ENCODE data around the gene ZCCHC10. TPM values are rescaled to one million over a fixed set of nuclear protein-coding genes. Genes with fewer than 3 reads are reported as not detected.
"Not testable (repeated sequence)": the region's sequence is repeated elsewhere in the genome, so short reads cannot be mapped to it uniquely, and the experiment has no call there.

ZCCHC10 gene
- total RNA-seq, 4 donors from 2014 or later, result 10.1 to 22.0 (median 19.1) TPM

- TF ChIP-seq EP300 (IDR thresholded peaks at IDR 0.05) (no peak), CTCF (IDR thresholded peaks at IDR 0.05) (no peak), POLR2A (IDR thresholded peaks at IDR 0.05) (no peak), POLR2AphosphoS5 (IDR thresholded peaks at IDR 0.05) (no peak)
- Histone ChIP-seq H3K9me3 (no peaks in the 10 kb centered on the region), H3K27ac (peak overlapping the region; percentile 97), H3K27me3 (no peaks in the 10 kb centered on the region), H3K4me3 (peak overlapping the region; percentile 82), H3K36me3 (no peaks in the 10 kb centered on the region), H3K4me1 (peaks cover 32% of the 10 kb centered on the region)
- 49% methylated on average over 4 of the region's 4 CpGs for WGBS
- DNase-seq (ENCODE audit: low spot score in 2 of 2), result no peak
Measured at GRCh38 chr5:133050521-133050920, 24.2 kb upstream of the ZCCHC10 start.

- no peak for DNase-seq (ENCODE audit: low spot score in 2 of 2)
- Histone ChIP-seq H3K27ac (no peak overlapping the region), H3K9me3 (no peaks in the 10 kb centered on the region), H3K27me3 (no peaks in the 10 kb centered on the region), H3K36me3 (no peaks in the 10 kb centered on the region), H3K4me3 (no peak overlapping the region), H3K4me1 (peaks cover 32% of the 10 kb centered on the region)
- TF ChIP-seq CTCF (IDR thresholded peaks at IDR 0.05), result no peak
- TF ChIP-seq POLR2A (IDR thresholded peaks at IDR 0.05), result no peak
- no peak for TF ChIP-seq POLR2AphosphoS5 (IDR thresholded peaks at IDR 0.05)
- no peak for TF ChIP-seq EP300 (IDR thresholded peaks at IDR 0.05)
- WGBS, result 45% methylated on average over 1 of the region's 1 CpG
Measured at GRCh38 chr5:133049726-133050048, 23.3 kb upstream of the ZCCHC10 start.

- 39% methylated on average over 6 of the region's 6 CpGs for WGBS
Measured at GRCh38 chr5:133048993-133049725, 22.8 kb upstream of the ZCCHC10 start.

GRCh38 chr5:133047404-133047803 is 21.1 kb upstream of the ZCCHC10 start:
- no peak overlapping the region for H3K27ac ChIP-seq
- 100% methylated on average over 7 of the region's 19 CpGs for WGBS

More at GRCh38 chr5:133048993-133049725, 22.8 kb upstream of the ZCCHC10 start:
- DNase-seq (ENCODE audit: low spot score in 2 of 2), result no peak
- H3K4me3 ChIP-seq, result no peak overlapping the region
- no peak for TF ChIP-seq CTCF (IDR thresholded peaks at IDR 0.05)
- no peak for TF ChIP-seq POLR2A (IDR thresholded peaks at IDR 0.05)
- TF ChIP-seq POLR2AphosphoS5 (IDR thresholded peaks at IDR 0.05), result no peak
- TF ChIP-seq EP300 (IDR thresholded peaks at IDR 0.05), result no peak
- no peaks in the 10 kb centered on the region for H3K9me3 ChIP-seq
- H3K36me3 ChIP-seq, result no peaks in the 10 kb centered on the region
- peaks cover 27% of the 10 kb centered on the region for H3K4me1 ChIP-seq
- H3K27me3 ChIP-seq, result no peaks in the 10 kb centered on the region
- H3K27ac ChIP-seq, result no peak overlapping the region

GRCh38 chr5:133046560-133046959 is 20.2 kb upstream of the ZCCHC10 start:
- not testable (repeated sequence) for H3K27me3 ChIP-seq; H3K9me3 ChIP-seq; H3K27ac ChIP-seq; H3K4me3 ChIP-seq; DNase-seq (ENCODE audit: low spot score in 2 of 2); H3K36me3 ChIP-seq
- WGBS, result 84% methylated on average over 8 of the region's 8 CpGs
- H3K4me1 ChIP-seq, result peaks cover 12% of the 10 kb centered on the region

More at GRCh38 chr5:133047404-133047803, 21.1 kb upstream of the ZCCHC10 start:
- no peaks in the 10 kb centered on the region for H3K36me3 ChIP-seq
- H3K9me3 ChIP-seq, result no peaks in the 10 kb centered on the region
- H3K27me3 ChIP-seq, result no peaks in the 10 kb centered on the region
- DNase-seq (ENCODE audit: low spot score in 2 of 2), result no peak
- TF ChIP-seq POLR2A (IDR thresholded peaks at IDR 0.05) (no peak), EP300 (IDR thresholded peaks at IDR 0.05) (no peak), CTCF (IDR thresholded peaks at IDR 0.05) (no peak)
- H3K4me1 ChIP-seq, result peaks cover 12% of the 10 kb centered on the region
- no peak overlapping the region for H3K4me3 ChIP-seq

- DNase-seq (ENCODE audit: low spot score in 2 of 2), result no peak
Measured at GRCh38 chr5:133041910-133042309, 15.6 kb upstream of the ZCCHC10 start.

More at GRCh38 chr5:133041910-133042309, 15.6 kb upstream of the ZCCHC10 start:
- TF ChIP-seq CTCF (IDR thresholded peaks at IDR 0.05) (no peak), EP300 (IDR thresholded peaks at IDR 0.05) (no peak), POLR2A (IDR thresholded peaks at IDR 0.05) (no peak), POLR2AphosphoS5 (IDR thresholded peaks at IDR 0.05) (no peak)
- no peak overlapping the region for H3K27ac ChIP-seq
- H3K4me3 ChIP-seq, result no peak overlapping the region
- H3K4me1 ChIP-seq, result peaks cover 7% of the 10 kb centered on the region
- WGBS, result 93% methylated on average over 1 of the region's 1 CpG
- H3K27me3 ChIP-seq, result no peaks in the 10 kb centered on the region
- no peaks in the 10 kb centered on the region for H3K9me3 ChIP-seq
- H3K36me3 ChIP-seq, result no peaks in the 10 kb centered on the region
